Activated naive CD8-positive, alpha-beta T cell (primary cell): ENCODE results near the gene CPEB3.

Experiments
- H3K27ac Mint-ChIP-seq: one replicate; pipeline ENCODE4 v1.8.0; 2021; ENCODE audit warnings: mixed read lengths
- H3K27me3 Mint-ChIP-seq: one replicate; pipeline ENCODE4 v1.8.0; 2021; ENCODE audit warnings: mixed read lengths
- H3K36me3 Mint-ChIP-seq: one replicate; pipeline ENCODE4 v1.8.0; 2021; ENCODE audit warnings: mixed read lengths
- H3K4me1 Mint-ChIP-seq: one replicate; pipeline ENCODE4 v1.8.0; 2021; ENCODE audit warnings: low read depth, mixed read lengths
- H3K4me3 Mint-ChIP-seq: one replicate; pipeline ENCODE4 v1.8.0; 2021; ENCODE audit warnings: mild to moderate bottlenecking, mixed read lengths
- H3K9me3 Mint-ChIP-seq: one replicate; pipeline ENCODE4 v1.8.0; 2021; ENCODE audit warnings: low read depth, mixed read lengths

CPEB3 gene

DNA sequence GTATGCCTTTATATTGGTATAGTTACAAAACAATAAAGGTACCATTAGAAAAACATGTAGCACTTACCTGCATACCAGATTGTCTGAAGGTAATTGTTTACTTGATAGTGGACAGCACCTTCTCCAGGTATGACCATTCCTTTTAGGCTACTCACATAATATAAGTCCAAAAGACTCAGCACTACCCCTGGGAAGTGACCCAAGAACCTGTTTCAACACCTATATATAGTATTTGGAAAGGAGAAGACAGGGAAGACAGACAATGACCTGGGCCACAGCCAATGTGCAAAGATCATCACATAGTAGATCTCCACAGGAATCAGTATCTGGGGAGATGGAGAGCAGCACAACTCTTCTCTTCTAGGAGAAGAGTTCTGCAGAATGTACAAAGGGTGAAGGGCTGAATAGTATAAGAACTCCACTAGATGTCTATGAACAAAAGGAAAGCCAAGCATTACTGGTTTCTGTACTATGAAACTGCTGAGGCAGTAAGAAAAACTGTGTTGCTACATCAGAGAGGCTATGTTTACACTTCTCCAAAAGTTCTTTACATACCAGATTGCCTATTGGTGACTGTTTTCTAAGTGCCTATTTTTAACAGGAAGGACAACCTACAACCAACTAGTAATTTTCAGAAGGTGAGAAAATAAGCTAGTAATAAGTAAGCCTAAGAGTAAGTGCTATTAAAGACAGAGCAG is 208.1 kb downstream of the CPEB3 start:
- Mint-ChIP-seq H3K4me1 (peaks cover 1% of the 10 kb centered on the region), H3K4me3 (no peak overlapping the region), H3K27ac (no peak overlapping the region), H3K9me3 (no peaks in the 10 kb centered on the region), H3K36me3 (peaks cover 6% of the 10 kb centered on the region), H3K27me3 (no peaks in the 10 kb centered on the region)

DNA sequence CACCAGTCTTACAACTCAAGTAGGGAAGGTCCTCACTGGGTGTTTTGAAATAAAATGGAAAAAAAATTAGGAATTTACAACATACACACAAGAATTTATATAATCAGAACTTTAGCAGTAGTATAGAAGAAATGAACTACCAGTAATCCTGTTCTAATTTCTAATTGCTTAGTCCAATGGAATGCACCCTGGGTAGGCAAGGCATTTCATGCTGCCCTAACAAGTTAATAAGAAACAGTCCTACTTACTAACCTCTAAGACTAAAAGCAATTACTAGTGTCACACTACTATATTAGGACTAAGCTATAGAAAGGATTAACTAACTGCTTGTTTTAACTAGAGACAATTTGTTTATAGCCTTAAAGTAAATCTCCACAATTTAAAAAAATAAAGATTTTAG is 209.2 kb downstream of the CPEB3 start:
- Mint-ChIP-seq H3K4me1 (no peaks in the 10 kb centered on the region), H3K36me3 (peaks cover 9% of the 10 kb centered on the region), H3K27ac (no peak overlapping the region)

DNA sequence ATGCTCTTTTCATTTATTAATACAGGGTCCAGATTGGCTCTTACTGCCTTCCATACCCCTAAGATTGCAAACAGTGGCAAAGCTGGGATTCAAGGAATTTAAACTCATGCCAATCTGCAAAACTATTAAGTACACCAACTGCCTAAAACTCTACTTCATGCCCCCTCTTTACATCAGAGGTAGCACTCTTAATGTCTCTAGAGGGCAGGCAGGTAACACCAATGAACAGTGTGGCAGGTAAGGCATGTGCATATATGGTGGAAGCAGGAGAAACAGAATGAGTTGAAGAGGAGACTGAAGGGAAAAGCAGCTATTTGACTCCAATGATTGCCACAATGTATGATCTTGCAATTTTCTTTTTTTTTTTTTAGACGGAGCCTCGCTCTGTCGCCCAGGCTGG is 210.6 kb downstream of the CPEB3 start:
- Mint-ChIP-seq H3K9me3 (no peaks in the 10 kb centered on the region), H3K27me3 (no peaks in the 10 kb centered on the region), H3K36me3 (peaks cover 11% of the 10 kb centered on the region), H3K4me3 (no peak overlapping the region), H3K4me1 (no peaks in the 10 kb centered on the region), H3K27ac (no peak overlapping the region)

More for the DNA sequence above, 209.2 kb downstream of the CPEB3 start:
- Mint-ChIP-seq H3K9me3 (no peaks in the 10 kb centered on the region), H3K4me3 (no peak overlapping the region), H3K27me3 (no peaks in the 10 kb centered on the region)

DNA sequence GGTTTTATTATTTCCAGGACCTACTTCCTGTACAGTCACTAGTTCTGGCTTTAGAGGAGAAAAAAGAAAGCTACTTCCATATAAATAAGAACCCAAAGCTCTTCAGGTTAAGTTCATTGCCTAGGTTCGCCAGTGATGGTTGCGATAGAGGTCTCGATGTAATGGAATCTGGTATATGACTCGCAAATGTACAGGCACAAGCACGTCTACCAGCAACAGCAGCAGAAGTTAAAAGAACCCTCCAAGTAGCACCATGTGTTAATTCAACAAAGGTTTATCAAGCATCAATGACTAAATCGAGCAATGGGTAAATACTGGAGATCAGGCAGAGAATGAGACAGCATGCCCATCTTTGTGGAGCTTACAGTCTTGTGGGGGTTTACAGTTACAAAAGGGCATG is 211.9 kb downstream of the CPEB3 start:
- H3K4me1 Mint-ChIP-seq: no peaks in the 10 kb centered on the region
- H3K27me3 Mint-ChIP-seq: no peaks in the 10 kb centered on the region
- H3K27ac Mint-ChIP-seq: no peak overlapping the region
- H3K9me3 Mint-ChIP-seq: no peaks in the 10 kb centered on the region
- no peak overlapping the region for H3K4me3 Mint-ChIP-seq
- peaks cover 11% of the 10 kb centered on the region for H3K36me3 Mint-ChIP-seq

DNA sequence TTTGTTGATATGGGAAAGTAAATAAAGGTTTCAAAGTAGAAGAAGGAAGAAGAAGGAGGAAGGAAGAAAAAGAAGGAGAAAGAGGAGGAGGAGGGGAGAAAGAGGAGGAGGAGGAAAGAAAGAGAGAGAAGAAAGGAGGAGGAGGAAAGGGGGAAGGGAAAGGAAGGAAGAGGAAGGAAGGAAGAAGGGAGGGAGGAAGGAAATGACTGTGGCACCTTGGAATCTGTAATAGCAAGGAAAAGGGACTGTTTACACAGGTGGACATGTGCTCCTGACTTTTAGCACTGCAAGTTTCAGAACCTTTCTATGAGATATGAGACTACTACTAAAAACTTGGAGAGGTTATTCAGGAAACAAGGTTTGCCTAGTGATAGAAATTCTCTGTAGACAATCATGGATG is 214.2 kb downstream of the CPEB3 start:
- Mint-ChIP-seq H3K9me3 (no peaks in the 10 kb centered on the region), H3K27ac (no peak overlapping the region), H3K4me1 (no peaks in the 10 kb centered on the region), H3K36me3 (peaks cover 11% of the 10 kb centered on the region), H3K4me3 (no peak overlapping the region), H3K27me3 (no peaks in the 10 kb centered on the region)

DNA sequence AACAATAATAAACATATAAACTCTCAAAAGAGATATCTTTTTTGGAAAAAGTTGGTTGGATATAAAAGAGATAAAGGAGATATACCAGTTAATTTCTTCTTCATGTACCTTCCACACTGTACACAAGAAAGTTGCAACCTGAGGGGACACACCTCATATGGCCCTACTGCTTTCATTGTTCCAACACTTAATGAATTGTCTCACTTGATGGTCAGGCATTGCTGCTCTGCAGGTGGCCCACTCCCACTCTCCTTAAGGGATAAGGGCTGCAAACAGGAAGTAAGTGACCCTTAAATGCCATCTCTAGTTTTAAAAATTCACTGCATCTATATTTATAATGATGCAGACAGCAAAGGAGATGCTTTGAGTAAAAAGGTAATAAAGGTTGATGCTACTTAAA is 215.0 kb downstream of the CPEB3 start:
- no peak overlapping the region for H3K27ac Mint-ChIP-seq
- no peaks in the 10 kb centered on the region for H3K27me3 Mint-ChIP-seq
- H3K4me3 Mint-ChIP-seq: no peak overlapping the region

DNA sequence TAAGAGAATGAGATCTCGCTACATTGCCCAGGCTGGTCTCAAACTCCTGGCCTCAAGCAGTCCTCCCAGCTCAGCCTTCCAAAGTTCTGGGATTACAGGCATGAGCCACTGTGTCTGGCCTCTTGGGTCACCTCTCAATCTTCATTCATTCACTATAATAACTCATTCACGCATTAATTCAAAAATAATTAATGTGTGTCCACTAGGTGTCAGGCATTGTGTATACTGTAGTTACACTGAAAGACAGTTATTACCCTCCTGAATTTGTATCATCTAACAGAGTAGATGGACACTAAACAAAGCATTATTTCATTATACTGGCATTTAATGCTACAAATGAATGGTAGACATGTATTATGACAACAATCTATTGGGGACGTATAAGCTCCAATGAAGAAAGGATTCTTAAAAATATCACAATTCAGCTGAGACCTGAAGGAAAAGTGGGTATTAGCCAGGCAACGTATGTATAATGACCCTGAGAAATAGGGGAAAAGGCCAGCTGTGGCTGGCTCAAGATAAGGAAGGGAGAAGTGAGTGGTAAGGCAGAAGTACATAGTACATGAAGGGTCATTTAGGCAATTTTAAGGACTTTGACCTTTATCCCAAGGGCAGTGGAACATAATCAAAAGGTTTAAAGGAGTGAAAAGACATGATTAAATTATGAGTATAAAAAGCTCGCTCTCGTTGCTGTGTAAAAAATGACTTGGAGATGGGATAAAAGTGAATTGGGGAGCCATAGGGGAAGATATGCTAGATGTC is 216.6 kb downstream of the CPEB3 start:
- Mint-ChIP-seq H3K9me3 (no peaks in the 10 kb centered on the region), H3K4me1 (no peaks in the 10 kb centered on the region), H3K36me3 (peaks cover 7% of the 10 kb centered on the region), H3K27ac (no peak overlapping the region), H3K4me3 (no peak overlapping the region), H3K27me3 (no peaks in the 10 kb centered on the region)

More for the DNA sequence above, 215.0 kb downstream of the CPEB3 start:
- Mint-ChIP-seq H3K36me3 (peaks cover 11% of the 10 kb centered on the region), H3K4me1 (no peaks in the 10 kb centered on the region), H3K9me3 (no peaks in the 10 kb centered on the region)

DNA sequence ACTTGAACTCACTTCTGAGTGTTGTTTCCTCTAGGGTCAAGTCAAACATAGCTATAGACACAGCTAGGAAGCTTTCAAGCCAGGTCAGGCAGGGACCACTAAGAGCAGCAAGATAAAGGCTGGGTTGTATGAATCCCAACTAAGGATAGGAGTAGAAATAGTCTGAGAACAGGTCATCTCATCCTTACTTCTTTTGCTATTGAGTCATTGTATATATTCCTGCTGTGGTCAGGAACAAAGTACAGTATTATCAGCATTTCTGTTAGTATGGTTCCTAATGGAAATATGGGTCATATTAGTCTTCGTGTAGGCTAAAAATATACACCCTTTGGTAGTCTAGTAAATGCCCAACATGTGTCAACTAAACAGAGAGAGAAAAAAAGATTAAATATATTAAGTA is 222.0 kb downstream of the CPEB3 start:
- peaks cover 2% of the 10 kb centered on the region for H3K36me3 Mint-ChIP-seq
- no peaks in the 10 kb centered on the region for H3K9me3 Mint-ChIP-seq
- H3K27me3 Mint-ChIP-seq: no peaks in the 10 kb centered on the region
- no peak overlapping the region for H3K27ac Mint-ChIP-seq
- H3K4me1 Mint-ChIP-seq: no peaks in the 10 kb centered on the region
- no peak overlapping the region for H3K4me3 Mint-ChIP-seq

DNA sequence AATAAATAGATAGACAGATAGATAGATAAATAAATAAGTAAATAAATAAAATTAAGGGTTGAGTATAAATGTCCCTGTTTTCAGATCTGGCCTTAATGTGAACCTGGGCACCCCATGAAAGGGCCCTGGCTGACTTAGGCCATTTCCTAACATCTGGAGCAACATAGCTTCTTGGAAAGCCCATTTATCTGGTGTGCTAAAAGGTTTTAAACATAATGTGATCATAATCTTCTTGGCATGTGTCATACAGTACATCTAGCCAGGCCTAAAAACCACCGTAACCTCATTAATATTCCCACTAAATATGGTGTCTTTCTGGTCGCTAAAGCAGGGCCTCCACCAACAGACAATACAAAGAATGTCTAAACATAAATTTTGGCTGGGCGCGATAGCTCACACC is 224.5 kb downstream of the CPEB3 start:
- no peaks in the 10 kb centered on the region for H3K4me1 Mint-ChIP-seq
- H3K4me3 Mint-ChIP-seq: no peak overlapping the region

DNA sequence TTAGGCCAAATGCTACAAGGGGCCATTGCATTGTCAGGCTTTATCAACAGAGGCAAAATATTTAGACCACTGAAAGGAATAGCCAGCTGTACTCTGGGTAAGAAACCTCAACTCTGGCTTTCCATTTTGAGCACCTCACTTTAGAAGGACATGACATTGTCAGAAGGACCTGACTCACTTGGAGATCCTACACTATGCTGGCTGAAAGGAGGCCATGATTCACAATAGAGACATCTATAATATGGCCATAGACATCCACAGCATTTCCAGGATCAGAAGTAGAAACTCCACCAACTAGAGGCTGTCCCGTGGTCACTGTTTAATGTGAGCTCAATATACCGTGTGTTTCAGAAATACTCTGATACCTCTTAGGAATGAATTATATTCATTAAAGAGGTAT is 226.4 kb downstream of the CPEB3 start:
- no peak overlapping the region for H3K27ac Mint-ChIP-seq
- H3K4me1 Mint-ChIP-seq: no peaks in the 10 kb centered on the region
- H3K27me3 Mint-ChIP-seq: no peaks in the 10 kb centered on the region
- peaks cover 5% of the 10 kb centered on the region for H3K36me3 Mint-ChIP-seq
- H3K4me3 Mint-ChIP-seq: no peak overlapping the region
- H3K9me3 Mint-ChIP-seq: no peaks in the 10 kb centered on the region

More for the DNA sequence above, 224.5 kb downstream of the CPEB3 start:
- Mint-ChIP-seq H3K36me3 (peaks cover 2% of the 10 kb centered on the region), H3K27ac (no peak overlapping the region), H3K27me3 (no peaks in the 10 kb centered on the region), H3K9me3 (no peaks in the 10 kb centered on the region)

DNA sequence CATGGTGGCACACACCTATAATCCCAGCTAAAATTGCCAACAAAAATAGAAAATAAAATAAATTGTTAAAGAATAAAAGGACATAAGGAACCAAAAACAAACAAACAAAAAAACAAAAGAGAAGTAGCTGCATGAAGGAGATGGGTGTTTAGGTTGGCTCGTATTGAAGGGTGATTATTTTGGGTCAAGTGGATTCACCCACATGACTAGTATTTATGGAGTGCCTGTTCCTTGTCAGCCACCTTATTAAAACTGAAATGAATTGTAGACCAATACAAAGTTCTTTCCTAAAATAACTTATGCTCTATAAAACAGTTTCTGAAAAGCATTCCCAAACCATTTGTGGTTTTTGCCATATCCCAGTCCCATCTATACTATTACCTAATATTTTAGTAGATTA is 228.6 kb downstream of the CPEB3 start:
- Mint-ChIP-seq H3K36me3 (peaks cover 12% of the 10 kb centered on the region), H3K4me1 (no peaks in the 10 kb centered on the region), H3K4me3 (no peak overlapping the region), H3K27ac (no peak overlapping the region), H3K9me3 (no peaks in the 10 kb centered on the region), H3K27me3 (no peaks in the 10 kb centered on the region)

DNA sequence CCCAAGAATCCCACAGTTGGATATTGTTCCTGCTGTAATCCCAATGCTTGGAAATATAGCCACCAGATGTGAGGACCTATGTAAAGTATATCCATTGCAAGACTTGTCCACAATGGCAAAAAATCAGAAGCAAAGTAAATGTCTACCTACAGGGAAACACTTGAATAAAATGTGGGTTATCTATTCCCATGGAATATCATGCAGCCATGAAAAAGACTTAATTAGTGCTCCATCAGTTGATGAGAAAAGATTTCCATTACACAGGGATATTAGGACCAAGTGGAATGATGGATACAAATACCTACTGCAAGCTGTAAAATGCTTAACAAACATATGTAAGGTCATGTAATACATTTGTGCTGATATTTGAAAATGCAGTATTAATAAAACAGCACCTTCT is 236.1 kb downstream of the CPEB3 start:
- no peak overlapping the region for H3K4me3 Mint-ChIP-seq
- H3K4me1 Mint-ChIP-seq: peaks cover 4% of the 10 kb centered on the region
- peaks cover 21% of the 10 kb centered on the region for H3K36me3 Mint-ChIP-seq
- no peaks in the 10 kb centered on the region for H3K9me3 Mint-ChIP-seq
- no peaks in the 10 kb centered on the region for H3K27me3 Mint-ChIP-seq
- no peak overlapping the region for H3K27ac Mint-ChIP-seq

DNA sequence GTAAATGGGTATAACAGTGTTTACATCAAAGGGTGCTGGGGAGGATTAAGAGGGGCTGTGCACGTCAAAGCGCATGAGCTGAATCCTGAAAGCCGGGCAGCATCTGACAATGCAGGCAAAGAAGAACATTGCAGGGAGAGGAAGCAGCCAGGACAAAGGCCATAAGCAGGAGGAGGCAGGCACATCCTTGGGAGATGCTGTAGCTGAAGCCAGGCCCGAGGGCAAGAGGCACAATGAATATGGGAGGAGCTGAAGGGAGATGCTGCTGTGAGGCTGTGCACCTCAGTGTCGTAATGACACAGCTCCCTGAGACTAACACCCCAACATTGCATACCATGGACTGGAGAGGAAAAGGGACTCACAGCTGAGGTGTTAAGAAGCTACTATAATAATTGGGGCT is 238.1 kb downstream of the CPEB3 start:
- Mint-ChIP-seq H3K9me3 (no peaks in the 10 kb centered on the region), H3K4me1 (peaks cover 12% of the 10 kb centered on the region), H3K27me3 (no peaks in the 10 kb centered on the region), H3K27ac (no peak overlapping the region), H3K4me3 (no peak overlapping the region), H3K36me3 (peaks cover 13% of the 10 kb centered on the region)

DNA sequence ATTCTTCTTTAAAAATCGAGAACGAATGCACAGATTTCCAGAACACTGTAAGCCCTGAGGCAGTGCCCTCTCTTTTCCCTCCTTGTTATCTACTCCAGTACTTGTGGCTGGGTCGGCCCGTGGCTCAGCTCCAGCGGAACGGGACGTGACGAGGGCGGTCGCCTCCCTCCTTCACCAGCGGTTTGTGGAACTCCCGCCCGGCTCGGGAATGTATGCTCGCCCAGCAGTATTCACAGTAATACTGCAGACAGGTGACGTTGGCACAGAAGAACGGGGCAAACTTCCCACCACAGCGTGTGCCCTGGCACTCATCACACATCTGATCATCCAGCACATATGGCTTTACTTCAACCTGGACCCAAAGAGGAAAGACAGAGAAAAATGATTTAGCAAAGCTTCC is 238.8 kb downstream of the CPEB3 start:
- H3K27me3 Mint-ChIP-seq: no peaks in the 10 kb centered on the region
- no peak overlapping the region for H3K4me3 Mint-ChIP-seq
- H3K27ac Mint-ChIP-seq: no peak overlapping the region
- peaks cover 18% of the 10 kb centered on the region for H3K4me1 Mint-ChIP-seq
- peaks cover 13% of the 10 kb centered on the region for H3K36me3 Mint-ChIP-seq
- no peaks in the 10 kb centered on the region for H3K9me3 Mint-ChIP-seq

DNA sequence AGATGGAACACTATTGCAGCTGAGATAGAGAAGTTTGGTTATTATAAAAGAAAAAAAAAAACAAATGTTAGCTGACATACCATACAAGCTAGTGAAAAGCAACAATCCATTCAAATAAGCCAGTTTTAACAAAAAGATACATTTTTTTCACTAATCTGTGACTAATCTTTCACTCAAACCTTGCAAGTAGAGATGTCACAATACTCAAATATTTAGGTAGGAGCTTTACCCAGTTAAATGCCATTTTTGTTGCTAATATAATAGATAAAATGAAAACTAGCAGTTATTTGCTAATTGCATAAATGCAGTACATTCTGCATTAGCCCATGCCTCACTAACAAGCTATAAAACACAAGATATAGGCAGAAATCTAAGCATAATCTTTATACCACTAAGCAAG is 243.7 kb downstream of the CPEB3 start:
- no peak overlapping the region for H3K4me3 Mint-ChIP-seq
- H3K9me3 Mint-ChIP-seq: no peaks in the 10 kb centered on the region
- no peaks in the 10 kb centered on the region for H3K27me3 Mint-ChIP-seq
- H3K27ac Mint-ChIP-seq: no peak overlapping the region
- peaks cover 16% of the 10 kb centered on the region for H3K4me1 Mint-ChIP-seq
- H3K36me3 Mint-ChIP-seq: peaks cover 2% of the 10 kb centered on the region
